ENCODE data around the gene UCK2. TPM values are rescaled to one million over a fixed set of nuclear protein-coding genes. Genes with fewer than 3 reads are reported as not detected.
A peak's percentile ranks its signal among the peaks of the same experiment; 100 is the strongest.

UCK2 gene
- total and polyA plus RNA-seq, 2 experiments from 2014 or later: 101 to 149 TPM

GRCh38 chr1:165847486-165847885 lies 20.1 kb downstream of the UCK2 start:
- no peaks in the 10 kb centered on the region for H3K36me3 ChIP-seq (ENCODE audit: insufficient read depth)
- no peak overlapping the region for H3K4me3 Mint-ChIP-seq
- no peak overlapping the region for H3K27ac ChIP-seq (ENCODE audit: low read depth)
- H3K27ac Mint-ChIP-seq: no peak overlapping the region
- no peak overlapping the region for H3K4me3 ChIP-seq
- H3K9me3 Mint-ChIP-seq: no peaks in the 10 kb centered on the region
- no peak for ATAC-seq
- peaks cover 5% of the 10 kb centered on the region for H3K27me3 Mint-ChIP-seq (ENCODE audit: insufficient read depth, low read depth, poor library complexity)
- H3K27me3 ChIP-seq (ENCODE audit: insufficient read depth): no peaks in the 10 kb centered on the region
- H3K4me2 ChIP-seq: no peak overlapping the region
- no peak overlapping the region for H2AFZ ChIP-seq
- H3K9me2 ChIP-seq (ENCODE audit: insufficient read depth): no peaks in the 10 kb centered on the region
- TF ChIP-seq ZNF114 (CRISPR knock-in tag; IDR thresholded peaks at IDR 0.05) (no peak), POLR2AphosphoS5 (IDR thresholded peaks at IDR 0.05; ENCODE audit: low read depth) (no peak), CTCF (conservative IDR thresholded peaks at IDR 0.05; ENCODE audit: low read depth in 2 of 2) (no peak), NANOG (IDR thresholded peaks at IDR 0.05; ENCODE audit: borderline replicate concordance) (no peak), REST (IDR thresholded peaks at IDR 0.05; ENCODE audit: unreplicated experiment) (no peak)
- no peak for DNase-seq (ENCODE audit: low spot score)
- H3K4me1 Mint-ChIP-seq: peaks cover 42% of the 10 kb centered on the region
- peaks cover 91% of the 10 kb centered on the region for H4K20me1 ChIP-seq (replicated peaks; ENCODE audit: insufficient read depth)
- H3K36me3 Mint-ChIP-seq (ENCODE audit: low read depth): peaks cover 18% of the 10 kb centered on the region
- H3K79me2 ChIP-seq (replicated peaks; ENCODE audit: insufficient read depth): peaks cover 100% of the 10 kb centered on the region
- H3F3A ChIP-seq (replicated peaks; ENCODE audit: low read depth): no peaks in the 10 kb centered on the region
- H3K4me1 ChIP-seq (ENCODE audit: insufficient read depth): peaks cover 40% of the 10 kb centered on the region

GRCh38 chr1:165849353-165850133 lies 22.1 kb downstream of the UCK2 start:
- Histone ChIP-seq H3K27ac (ENCODE audit: low read depth) (peak overlapping the region; percentile 71; the same call in 1 of the 2 replicates), H3K4me2 (no peak overlapping the region), H3K27me3 (ENCODE audit: insufficient read depth) (no peaks in the 10 kb centered on the region), H2AFZ (no peak overlapping the region), H3K79me2 (replicated peaks; ENCODE audit: insufficient read depth) (peaks cover 100% of the 10 kb centered on the region), H3K4me3 (no peak overlapping the region), H3K4me1 (ENCODE audit: insufficient read depth) (peaks cover 40% of the 10 kb centered on the region), H4K20me1 (replicated peaks; ENCODE audit: insufficient read depth) (peaks cover 90% of the 10 kb centered on the region), H3F3A (replicated peaks; ENCODE audit: low read depth) (no peaks in the 10 kb centered on the region), H3K36me3 (ENCODE audit: insufficient read depth) (no peaks in the 10 kb centered on the region), H3K9me2 (ENCODE audit: insufficient read depth) (no peaks in the 10 kb centered on the region)
- Mint-ChIP-seq H3K9me3 (no peaks in the 10 kb centered on the region), H3K4me1 (peaks cover 45% of the 10 kb centered on the region), H3K36me3 (ENCODE audit: low read depth) (peaks cover 18% of the 10 kb centered on the region), H3K27ac (no peak overlapping the region), H3K4me3 (no peak overlapping the region), H3K27me3 (ENCODE audit: insufficient read depth, low read depth, poor library complexity) (peaks cover 3% of the 10 kb centered on the region)
- DNase-seq (ENCODE audit: low spot score) (no peak), ATAC-seq (no peak)
- no peak for TF ChIP-seq STAT1 (IDR thresholded peaks at IDR 0.05; ENCODE audit: unreplicated experiment)
- no peak for TF ChIP-seq EZH2 (IDR thresholded peaks at IDR 0.05; ENCODE audit: low read depth, unreplicated experiment)
- TF ChIP-seq CREB1 (CRISPR knock-in tag; IDR thresholded peaks at IDR 0.05; ENCODE audit: low read depth): no peak
- TF ChIP-seq EZH2phosphoT487 (IDR thresholded peaks at IDR 0.05; ENCODE audit: unreplicated experiment): no peak
- no peak for TF ChIP-seq ZNF331 (CRISPR knock-in tag; IDR thresholded peaks at IDR 0.05; ENCODE audit: low read depth)
- TF ChIP-seq ZNF114 (CRISPR knock-in tag; IDR thresholded peaks at IDR 0.05): no peak
- no peak for TF ChIP-seq JUNB (IDR thresholded peaks at IDR 0.05; ENCODE audit: unreplicated experiment)
- TF ChIP-seq NANOG (IDR thresholded peaks at IDR 0.05; ENCODE audit: borderline replicate concordance): no peak
- TF ChIP-seq REST (IDR thresholded peaks at IDR 0.05; ENCODE audit: unreplicated experiment): no peak
- TF ChIP-seq POLR2AphosphoS5 (IDR thresholded peaks at IDR 0.05; ENCODE audit: low read depth): no peak
- no peak for TF ChIP-seq CTCF (conservative IDR thresholded peaks at IDR 0.05; ENCODE audit: low read depth in 2 of 2)
